Muscle of leg (tissue), 11 donors: ENCODE measurements around the gene PRMT9. TPM values are rescaled to one million over a fixed set of nuclear protein-coding genes. Genes with fewer than 3 reads are reported as not detected.

Experiments used
- DNase-seq: peaks from one replicate; pipeline ENCODE4 v3.0.0; 2013
- H3K27ac ChIP-seq: one replicate; pipeline ENCODE4 v1.5.1; 2013; ENCODE audit warnings: mild to moderate bottlenecking, low read length, control low read depth
- H3K27me3 ChIP-seq: one replicate; pipeline ENCODE4 v1.6.1; 2013; ENCODE audit warnings: low read length; ENCODE audit not compliant: control insufficient read depth, insufficient read depth
- H3K36me3 ChIP-seq: one replicate; pipeline ENCODE4 v1.6.1; 2013; ENCODE audit warnings: low read length; ENCODE audit not compliant: control insufficient read depth, insufficient read depth
- H3K4me1 ChIP-seq: one replicate; pipeline ENCODE4 v1.6.1; 2013; ENCODE audit warnings: low read length; ENCODE audit not compliant: control insufficient read depth, insufficient read depth
- H3K4me3 ChIP-seq: one replicate; pipeline ENCODE4 v1.5.1; 2013; ENCODE audit warnings: low read length, control low read depth
- H3K9me3 ChIP-seq: replicated peaks from 2 replicates; pipeline ENCODE4 v1.6.1; 2013; ENCODE audit warnings: low read depth, low read length; ENCODE audit not compliant: control insufficient read depth
- WGBS: methylation state at CpG from one replicate; pipeline ENCODE4 v1.1.5; 2013; ENCODE audit warnings: missing lambda C conversion rate; ENCODE audit not compliant: insufficient coverage; 5-methylcytosine and 5-hydroxymethylcytosine counted together
- polyA plus RNA-seq, 8 donors: library from polyadenylated mRNA; unstranded; fragments of 120-200 nt; gene quantifications; one replicate each; pipeline versions ENCODE4 v1.2.1 to v1.2.3, GENCODE V29; 2013; ENCODE audit warnings: inconsistent platforms in 1 of 8, low replicate concordance in 1 of 8; ENCODE audit not compliant: insufficient read length in 8 of 8, insufficient read depth in 1 of 8
- total RNA-seq: library from RNA; stranded (reverse); fragments of 120-200 nt; gene quantifications from one replicate; pipeline ENCODE4 v1.2.4, GENCODE V29; 2013

PRMT9 gene
- total and polyA plus RNA-seq, 9 donors, result 9.0 to 14.2 (median 10.2) TPM

GRCh38 chr4:147682755-147683154, 1.2 kb downstream of the PRMT9 start:
- Histone ChIP-seq H3K27ac (no peak overlapping the region), H3K36me3 (peaks cover 10% of the 10 kb centered on the region), H3K4me3 (peak overlapping the region; percentile 71), H3K27me3 (no peaks in the 10 kb centered on the region), H3K9me3 (no peaks in the 10 kb centered on the region), H3K4me1 (peaks cover 2% of the 10 kb centered on the region)
- WGBS, result no CpG with 5 or more reads among the region's 3 CpGs
- DNase-seq, result peak; percentile 10

DNA sequence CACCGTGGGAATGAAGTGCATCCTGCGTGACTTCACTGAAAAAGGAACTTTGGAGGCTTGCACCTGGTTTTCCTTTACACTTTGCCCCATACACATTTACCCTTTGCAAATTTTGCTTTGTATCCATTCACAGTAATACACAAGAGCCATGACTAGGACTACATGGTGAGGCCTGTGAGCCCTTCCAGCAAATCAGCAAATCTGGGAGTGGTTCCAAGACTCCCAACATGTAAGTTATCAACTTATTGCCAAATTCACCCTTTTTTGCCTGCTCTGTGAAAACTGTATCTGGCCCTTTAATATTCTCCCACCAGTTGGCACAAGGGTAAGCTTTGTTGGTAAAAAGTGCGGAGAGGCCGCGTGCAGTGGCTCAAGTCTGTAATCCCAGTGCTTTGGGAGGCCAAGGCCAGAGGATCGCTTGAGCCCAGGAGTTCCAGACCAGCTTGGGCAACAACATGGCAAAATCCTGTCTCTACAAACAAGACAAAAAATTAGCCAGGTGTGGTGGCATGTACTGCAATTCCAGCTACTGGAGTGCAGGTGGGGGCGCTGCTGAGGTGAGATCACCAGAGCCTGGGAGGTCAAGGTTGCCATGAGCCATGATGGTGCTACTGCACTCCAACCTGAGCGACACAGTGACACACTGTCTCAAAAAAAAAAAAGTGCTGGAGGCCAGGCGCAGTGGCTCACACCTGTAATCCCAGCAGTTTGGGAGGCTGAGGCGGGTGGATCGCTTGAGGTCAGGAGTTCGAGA, 5.0 kb downstream of the PRMT9 start:
- peak; percentile 4 for DNase-seq
- no peak overlapping the region for H3K4me3 ChIP-seq
- no peaks in the 10 kb centered on the region for H3K4me1 ChIP-seq
- H3K9me3 ChIP-seq, result no peaks in the 10 kb centered on the region
- H3K36me3 ChIP-seq, result peaks cover 10% of the 10 kb centered on the region
- H3K27me3 ChIP-seq, result no peaks in the 10 kb centered on the region
- 88% methylated on average over 8 of the region's 12 CpGs for WGBS
- H3K27ac ChIP-seq, result no peak overlapping the region

DNA sequence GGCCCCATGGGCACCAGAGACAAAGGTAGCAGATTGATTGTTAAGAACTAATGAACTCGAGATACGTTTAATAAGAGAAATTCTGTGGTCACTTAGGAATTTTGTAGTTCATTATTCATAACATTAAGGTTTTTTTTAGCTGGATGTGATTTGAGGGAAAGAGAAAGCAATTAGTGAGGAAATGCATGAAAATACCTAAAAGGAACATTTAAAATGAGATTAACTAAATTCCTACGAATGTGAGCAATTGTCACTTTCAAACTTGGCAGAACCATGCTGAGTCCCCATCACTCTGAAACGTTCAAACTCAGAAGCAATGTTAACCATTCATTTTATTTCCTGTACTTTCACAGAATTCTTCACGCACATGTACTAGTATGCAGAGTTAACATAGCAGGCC, 5.9 kb downstream of the PRMT9 start:
- H3K27ac ChIP-seq, result no peak overlapping the region
- peaks cover 10% of the 10 kb centered on the region for H3K36me3 ChIP-seq
- H3K9me3 ChIP-seq, result no peaks in the 10 kb centered on the region
- DNase-seq, result no peak
- H3K27me3 ChIP-seq, result no peaks in the 10 kb centered on the region
- H3K4me1 ChIP-seq, result no peaks in the 10 kb centered on the region
- WGBS, result 61% methylated on average over 3 of the region's 5 CpGs
- H3K4me3 ChIP-seq, result no peak overlapping the region

- no peak overlapping the region for H3K27ac ChIP-seq
- no CpG with 5 or more reads among the region's 1 CpG for WGBS
- no peaks in the 10 kb centered on the region for H3K4me1 ChIP-seq
- no peak overlapping the region for H3K4me3 ChIP-seq
- H3K27me3 ChIP-seq, result no peaks in the 10 kb centered on the region
- H3K9me3 ChIP-seq, result no peaks in the 10 kb centered on the region
- peaks cover 15% of the 10 kb centered on the region for H3K36me3 ChIP-seq
- DNase-seq, result no peak
These were observed 9.5 kb downstream of the PRMT9 start for GRCh38 chr4:147674496-147674895.

DNA sequence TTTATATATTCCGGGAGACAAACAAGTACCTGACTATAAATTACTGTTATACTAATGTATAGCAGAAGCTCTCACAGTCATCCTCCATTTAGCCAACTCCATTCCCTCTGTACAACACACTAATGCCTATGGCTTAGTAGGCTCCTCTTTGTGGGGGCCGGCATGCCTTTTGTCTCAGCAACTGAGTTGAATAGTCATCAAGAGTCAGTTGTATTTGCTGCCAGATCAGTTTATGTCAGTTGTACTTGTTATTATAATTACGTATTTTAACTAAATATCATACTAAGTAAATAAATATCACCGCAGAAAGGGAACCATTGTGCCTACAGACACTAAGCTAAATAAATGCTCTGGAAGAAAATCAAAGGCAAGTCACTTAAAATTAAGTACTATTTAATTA, 9.9 kb downstream of the PRMT9 start:
- H3K4me1 ChIP-seq, result no peaks in the 10 kb centered on the region
- peaks cover 15% of the 10 kb centered on the region for H3K36me3 ChIP-seq
- no peak overlapping the region for H3K27ac ChIP-seq
- WGBS, result no CpG with 5 or more reads among the region's 4 CpGs
- no peak for DNase-seq
- H3K9me3 ChIP-seq, result no peaks in the 10 kb centered on the region
- H3K27me3 ChIP-seq, result no peaks in the 10 kb centered on the region
- no peak overlapping the region for H3K4me3 ChIP-seq

- 80% methylated on average over 1 of the region's 4 CpGs for WGBS
- no peaks in the 10 kb centered on the region for H3K9me3 ChIP-seq
- H3K36me3 ChIP-seq, result peaks cover 34% of the 10 kb centered on the region
- H3K4me1 ChIP-seq, result no peaks in the 10 kb centered on the region
- no peaks in the 10 kb centered on the region for H3K27me3 ChIP-seq
- no peak for DNase-seq
- no peak overlapping the region for H3K4me3 ChIP-seq
- H3K27ac ChIP-seq, result no peak overlapping the region
These were observed 25.5 kb downstream of the PRMT9 start for GRCh38 chr4:147658501-147658900.

DNA sequence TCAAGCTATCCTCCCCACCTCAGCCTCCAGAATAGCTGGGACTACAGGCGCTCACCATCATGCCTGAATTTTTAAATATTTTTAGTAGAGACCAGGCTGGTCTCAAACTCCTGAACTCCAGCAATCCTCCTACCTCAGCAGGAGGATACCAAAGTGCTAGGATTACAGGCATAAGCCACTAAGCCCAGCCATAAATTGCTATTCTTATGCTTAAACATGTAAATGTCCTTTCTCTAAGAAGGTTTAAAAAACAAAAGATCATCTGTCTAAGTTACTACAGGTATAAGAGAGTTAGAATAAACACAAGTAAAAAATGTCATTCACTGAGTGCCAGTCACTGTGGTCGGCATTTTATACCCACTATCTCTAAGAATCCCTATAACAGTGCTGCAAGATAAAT, 28.3 kb downstream of the PRMT9 start:
- DNase-seq, result no peak
- H3K27ac ChIP-seq, result no peak overlapping the region
- no CpG with 5 or more reads among the region's 2 CpGs for WGBS
- H3K36me3 ChIP-seq, result peaks cover 30% of the 10 kb centered on the region
- no peaks in the 10 kb centered on the region for H3K27me3 ChIP-seq
- no peaks in the 10 kb centered on the region for H3K4me1 ChIP-seq
- H3K4me3 ChIP-seq, result no peak overlapping the region
- no peaks in the 10 kb centered on the region for H3K9me3 ChIP-seq

- H3K27ac ChIP-seq, result no peak overlapping the region
- H3K9me3 ChIP-seq, result no peaks in the 10 kb centered on the region
- no peak for DNase-seq
- no peaks in the 10 kb centered on the region for H3K4me1 ChIP-seq
- no peak overlapping the region for H3K4me3 ChIP-seq
- no CpG with 5 or more reads among the region's 1 CpG for WGBS
- peaks cover 24% of the 10 kb centered on the region for H3K36me3 ChIP-seq
- H3K27me3 ChIP-seq, result no peaks in the 10 kb centered on the region
These were observed 32.4 kb downstream of the PRMT9 start for GRCh38 chr4:147651563-147651962.

- no peak overlapping the region for H3K4me3 ChIP-seq
- H3K36me3 ChIP-seq, result peaks cover 9% of the 10 kb centered on the region
- no peaks in the 10 kb centered on the region for H3K9me3 ChIP-seq
- DNase-seq, result no peak
- no peak overlapping the region for H3K27ac ChIP-seq
- H3K27me3 ChIP-seq, result no peaks in the 10 kb centered on the region
- H3K4me1 ChIP-seq, result no peaks in the 10 kb centered on the region
These were observed 35.3 kb downstream of the PRMT9 start for GRCh38 chr4:147648656-147649055.

GRCh38 chr4:147645099-147645498, 38.9 kb downstream of the PRMT9 start:
- H3K27me3 ChIP-seq, result no peaks in the 10 kb centered on the region
- peaks cover 26% of the 10 kb centered on the region for H3K36me3 ChIP-seq
- H3K4me1 ChIP-seq, result no peaks in the 10 kb centered on the region
- no peaks in the 10 kb centered on the region for H3K9me3 ChIP-seq
- H3K27ac ChIP-seq, result no peak overlapping the region
- no peak for DNase-seq
- H3K4me3 ChIP-seq, result no peak overlapping the region

GRCh38 chr4:147644471-147644870, 39.5 kb downstream of the PRMT9 start:
- no peak overlapping the region for H3K4me3 ChIP-seq
- no peaks in the 10 kb centered on the region for H3K4me1 ChIP-seq
- no peak overlapping the region for H3K27ac ChIP-seq
- H3K36me3 ChIP-seq, result peaks cover 26% of the 10 kb centered on the region
- H3K9me3 ChIP-seq, result no peaks in the 10 kb centered on the region
- no peak for DNase-seq
- H3K27me3 ChIP-seq, result no peaks in the 10 kb centered on the region
- WGBS, result 75% methylated on average over 2 of the region's 3 CpGs
